ES-I3 (cell line): ENCODE data around the gene ELMO2.

Source experiments
- H3K36me3 ChIP-seq: 2 replicates; pipeline ENCODE4 v1.6.1; 2013; ENCODE audit warnings: mild to moderate bottlenecking, low read length, control low read depth, moderate library complexity; ENCODE audit not compliant: insufficient read depth
- H3K4me1 ChIP-seq: 2 replicates; pipeline ENCODE4 v1.6.1; 2013; ENCODE audit warnings: mild to moderate bottlenecking, control low read depth, low read length; ENCODE audit not compliant: insufficient read depth
- H3K9ac ChIP-seq: 2 replicates; pipeline ENCODE4 v1.6.1; 2013; ENCODE audit warnings: low read depth, mild to moderate bottlenecking, low read length, moderate library complexity
- H3K9me3 ChIP-seq: 2 replicates; pipeline ENCODE4 v1.6.1; 2013; ENCODE audit warnings: mild to moderate bottlenecking, low read length, moderate library complexity; ENCODE audit not compliant: control insufficient read depth, insufficient read depth

Gene ELMO2

DNA sequence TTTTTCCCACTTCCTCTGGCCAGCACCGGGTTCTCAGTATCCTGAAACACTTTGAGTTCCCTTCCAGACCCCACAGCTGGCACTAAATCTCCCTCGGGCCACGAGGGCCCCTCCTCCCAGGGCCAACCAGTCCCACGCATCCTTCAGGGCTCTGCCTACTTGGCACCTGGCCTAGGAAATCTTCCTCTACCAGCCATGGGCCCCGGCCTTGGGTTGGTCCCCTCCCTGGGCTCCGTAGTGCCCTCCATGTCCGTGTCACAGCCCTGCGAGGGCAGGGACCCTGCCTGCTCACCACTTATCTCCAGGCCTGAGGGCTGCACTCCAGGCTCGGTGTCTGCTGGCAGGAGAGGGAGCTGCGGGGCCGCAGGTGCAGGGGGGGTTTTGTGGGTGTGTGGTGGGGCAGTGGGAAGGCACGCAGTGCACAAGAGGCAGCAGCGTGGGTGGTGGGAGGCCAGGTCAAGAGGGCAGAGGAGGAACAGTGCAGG is 49.3 kb downstream of the ELMO2 start:
- no peaks in the 10 kb centered on the region for H3K9me3 ChIP-seq
- H3K36me3 ChIP-seq, result no peaks in the 10 kb centered on the region; the same call in 1 of the 2 replicates
- no peak overlapping the region for H3K9ac ChIP-seq
- no peaks in the 10 kb centered on the region for H3K4me1 ChIP-seq

DNA sequence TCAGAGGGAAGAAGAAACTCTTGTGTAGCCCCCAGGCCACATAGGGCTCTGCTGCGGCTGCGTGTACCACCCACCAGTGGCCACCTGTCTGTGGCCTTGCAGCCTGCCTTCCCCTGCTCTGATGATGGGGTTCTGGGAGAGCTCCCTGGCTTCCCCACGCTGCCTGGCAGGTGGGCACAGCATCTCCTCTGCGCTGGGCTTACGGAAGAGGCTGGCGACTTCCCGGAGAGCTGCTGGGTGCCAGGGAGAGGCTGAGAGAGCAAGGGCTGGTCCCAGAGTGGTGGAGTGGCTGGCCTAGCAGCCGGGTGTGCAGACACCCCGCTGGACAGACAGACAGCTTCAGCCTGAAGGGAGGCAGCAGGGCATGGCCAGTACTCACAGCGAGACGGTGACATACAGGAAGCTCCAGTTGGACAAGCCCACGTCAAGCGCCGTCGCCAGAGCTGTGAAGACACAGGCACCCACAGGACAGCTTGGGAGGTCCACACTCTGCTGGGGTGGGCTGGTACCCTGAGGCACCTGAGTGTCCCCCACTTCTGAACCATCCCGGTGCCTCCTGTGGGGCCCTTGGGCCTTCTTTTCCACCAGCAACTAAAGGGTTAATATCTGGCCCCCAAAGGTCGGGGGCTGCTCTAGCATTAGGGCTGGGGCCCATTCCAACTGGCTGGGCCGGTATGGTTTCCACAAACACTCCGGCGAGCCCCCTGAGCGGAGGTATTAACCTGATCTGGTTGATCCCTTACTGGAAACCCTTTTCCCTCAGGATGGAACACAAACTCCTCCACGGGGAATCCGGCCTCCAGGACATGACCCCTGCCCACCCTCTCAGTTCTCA is 50.0 kb downstream of the ELMO2 start:
- Histone ChIP-seq H3K4me1 (peaks cover 2% of the 10 kb centered on the region; the same call in 1 of the 2 replicates), H3K9ac (no peak overlapping the region), H3K36me3 (no peaks in the 10 kb centered on the region; the same call in 1 of the 2 replicates), H3K9me3 (no peaks in the 10 kb centered on the region)

DNA sequence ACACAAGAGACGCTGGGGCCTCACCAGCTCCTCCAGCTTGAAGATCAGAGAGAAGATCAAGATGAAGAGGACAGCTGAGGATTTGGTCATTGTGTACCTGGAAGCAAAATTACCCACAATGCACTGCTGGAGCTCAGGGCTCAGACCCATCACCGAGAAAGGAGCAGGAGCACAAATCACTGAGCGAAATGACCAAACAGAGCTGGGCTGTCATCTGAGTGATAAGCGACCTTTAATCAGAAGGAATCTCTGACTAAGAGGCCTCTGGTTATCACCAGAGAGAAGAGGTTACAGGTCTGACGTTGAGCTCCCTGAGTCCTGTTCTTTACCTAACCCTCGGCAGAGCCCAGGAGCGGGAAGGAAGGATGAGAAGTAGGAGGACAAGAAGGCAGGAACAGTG is 50.6 kb downstream of the ELMO2 start:
- Histone ChIP-seq H3K9me3 (no peaks in the 10 kb centered on the region), H3K36me3 (no peaks in the 10 kb centered on the region; the same call in 1 of the 2 replicates), H3K4me1 (peaks cover 7% of the 10 kb centered on the region; the same call in 1 of the 2 replicates), H3K9ac (no peak overlapping the region)

DNA sequence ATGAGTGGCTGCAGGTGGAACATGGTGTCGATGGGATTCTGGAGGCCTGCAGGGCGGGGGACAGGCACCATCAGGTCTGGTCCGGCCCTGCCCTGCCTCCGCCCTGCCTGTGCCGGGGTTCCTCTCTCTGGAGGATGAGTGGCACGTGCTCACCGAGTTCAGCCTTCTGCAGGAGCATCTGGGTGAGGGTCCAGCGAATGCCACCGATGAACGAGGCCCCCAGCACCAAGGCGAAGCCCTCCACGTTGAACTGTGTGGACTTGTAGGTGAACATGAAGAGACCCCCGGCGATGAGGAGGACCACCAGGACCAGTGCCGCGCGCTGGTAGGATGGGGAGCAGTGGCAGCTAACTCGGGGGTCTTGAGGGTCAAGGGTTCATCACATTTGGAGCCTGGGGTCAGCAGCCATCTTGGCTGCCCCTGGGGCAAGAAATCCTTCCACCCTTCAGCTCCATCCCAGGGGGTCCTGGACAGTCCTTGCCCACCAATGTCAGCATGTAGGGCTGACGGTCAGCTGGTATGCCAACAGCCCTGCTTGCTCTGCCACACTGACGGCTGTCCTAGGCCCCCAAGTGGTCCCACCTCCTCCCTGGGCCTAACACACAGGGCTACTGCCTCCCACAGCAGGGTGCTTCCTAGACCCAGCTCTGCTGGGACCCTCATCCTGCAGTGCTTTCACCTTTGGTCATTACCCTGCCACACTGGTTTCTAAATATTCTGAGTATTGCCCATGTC is 51.3 kb downstream of the ELMO2 start:
- H3K36me3 ChIP-seq, result no peaks in the 10 kb centered on the region; the same call in 1 of the 2 replicates
- H3K9ac ChIP-seq, result no peak overlapping the region
- H3K4me1 ChIP-seq, result peaks cover 12% of the 10 kb centered on the region
- no peaks in the 10 kb centered on the region for H3K9me3 ChIP-seq

DNA sequence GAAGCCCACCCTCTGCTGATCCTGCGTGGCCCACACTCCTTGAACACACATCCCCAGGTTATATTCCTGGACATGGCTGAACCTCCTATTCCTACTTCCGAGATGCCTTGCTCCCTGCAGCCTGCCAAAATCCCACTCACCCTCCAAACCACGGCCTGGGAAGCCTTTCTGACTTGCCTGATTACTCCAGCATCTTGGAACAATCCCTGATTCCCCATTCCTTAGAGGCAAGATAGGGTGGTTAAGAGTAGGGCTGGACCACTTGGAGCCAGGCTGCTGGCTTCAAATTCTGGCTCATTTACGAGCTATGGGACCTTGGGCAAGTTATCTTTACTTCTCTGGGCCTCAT is 52.2 kb downstream of the ELMO2 start:
- no peaks in the 10 kb centered on the region for H3K9me3 ChIP-seq
- no peak overlapping the region for H3K9ac ChIP-seq
- H3K4me1 ChIP-seq, result peaks cover 20% of the 10 kb centered on the region
- H3K36me3 ChIP-seq, result no peaks in the 10 kb centered on the region; the same call in 1 of the 2 replicates

DNA sequence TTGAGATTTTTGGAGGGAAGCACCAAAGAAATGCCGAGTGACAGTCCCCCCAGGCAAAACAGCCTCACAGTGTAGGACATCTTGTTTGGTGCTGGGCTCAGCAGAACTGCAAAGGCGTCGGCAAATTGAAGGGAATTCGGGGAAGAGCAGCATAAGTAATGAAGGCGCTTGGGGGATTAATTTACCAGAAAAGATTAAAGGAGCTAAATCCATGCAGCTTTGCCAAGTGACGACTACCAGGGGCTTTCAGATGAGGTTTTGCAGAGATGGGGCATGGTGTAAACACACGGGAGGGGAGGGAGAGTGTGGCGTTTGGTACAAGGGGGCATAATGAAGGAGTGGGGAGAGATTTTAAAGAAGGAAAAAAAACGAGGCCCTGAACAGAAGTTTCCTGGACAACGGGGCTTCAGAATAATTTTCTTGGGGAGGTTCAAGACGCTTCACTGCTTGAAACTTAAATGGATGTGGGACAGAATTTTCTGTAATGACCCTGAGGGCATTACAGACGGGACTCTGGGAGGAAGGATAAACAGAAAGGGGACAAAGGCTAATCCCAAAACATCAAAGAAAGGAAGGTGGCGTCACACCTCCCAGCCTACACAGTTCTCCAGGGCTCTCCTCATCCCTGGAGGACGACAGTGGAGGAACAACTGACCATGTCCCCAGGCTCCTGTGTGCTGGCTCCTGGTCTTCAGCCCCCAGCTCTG is 52.8 kb downstream of the ELMO2 start:
- Histone ChIP-seq H3K4me1 (peaks cover 24% of the 10 kb centered on the region), H3K9me3 (no peaks in the 10 kb centered on the region), H3K36me3 (no peaks in the 10 kb centered on the region; the same call in 1 of the 2 replicates), H3K9ac (no peak overlapping the region)

DNA sequence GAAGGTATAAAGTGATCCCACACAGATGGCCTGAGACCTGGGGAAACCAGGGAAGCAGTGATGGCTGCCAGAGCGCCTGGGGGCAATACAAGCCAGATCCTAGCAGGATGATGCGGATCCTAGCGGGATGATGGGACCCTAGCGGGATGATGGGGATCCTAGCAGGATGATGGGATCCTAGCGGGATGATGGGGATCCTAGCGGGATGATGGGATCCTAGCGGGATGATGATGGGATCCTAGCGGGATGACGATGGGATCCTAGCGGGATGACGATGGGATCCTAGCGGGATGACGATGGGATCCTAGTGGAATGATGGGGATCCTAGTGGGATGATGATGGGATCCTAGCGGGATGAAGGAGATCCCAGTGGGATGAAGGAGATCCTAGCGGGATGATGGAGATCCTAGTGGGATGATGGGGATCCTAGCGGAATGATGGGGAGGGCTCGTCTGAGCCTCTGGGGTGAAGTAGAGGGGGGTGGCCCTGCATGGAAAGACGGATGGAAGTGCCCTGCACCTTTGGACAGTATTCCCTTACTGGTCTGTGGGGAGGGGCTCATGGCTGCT is 54.0 kb downstream of the ELMO2 start:
- no peaks in the 10 kb centered on the region; the same call in 1 of the 2 replicates for H3K36me3 ChIP-seq

DNA sequence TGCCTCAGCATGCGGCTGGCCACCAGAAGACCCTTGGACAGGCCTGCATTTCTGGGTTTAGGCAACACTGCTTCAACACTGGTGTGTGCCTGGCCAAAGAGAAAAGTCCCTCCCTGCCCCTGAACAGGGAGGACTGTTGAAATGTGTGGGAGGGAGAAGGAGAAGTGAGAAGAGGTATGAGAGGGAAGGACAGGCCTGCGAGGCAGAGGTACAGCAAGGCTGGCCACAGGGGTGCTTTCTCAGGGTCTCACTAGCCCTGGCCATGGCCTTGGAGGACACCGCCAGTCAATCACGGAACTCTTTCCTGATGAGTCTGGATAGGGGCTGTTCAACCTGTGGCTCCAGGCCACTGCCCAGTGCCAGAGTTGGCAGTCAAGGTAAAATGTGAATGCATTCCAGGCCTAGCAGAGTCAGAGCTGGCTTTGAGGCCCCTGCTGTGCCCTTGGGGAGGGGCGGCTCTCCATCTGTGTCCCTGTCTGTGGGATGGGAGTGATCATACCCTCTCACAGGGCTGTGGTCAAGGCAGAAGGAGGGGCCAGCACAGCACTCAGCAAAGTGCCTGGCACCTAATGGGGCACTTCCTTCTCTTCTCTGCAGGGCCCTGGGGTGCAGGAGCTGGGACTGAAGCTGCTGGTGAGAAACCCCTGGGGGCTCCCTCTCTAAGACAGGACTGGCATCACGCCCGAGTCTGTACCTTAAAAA is 54.9 kb downstream of the ELMO2 start:
- Histone ChIP-seq H3K4me1 (peaks cover 25% of the 10 kb centered on the region), H3K36me3 (no peaks in the 10 kb centered on the region; the same call in 1 of the 2 replicates), H3K9ac (no peak overlapping the region), H3K9me3 (no peaks in the 10 kb centered on the region)

More for the DNA sequence above, 54.0 kb downstream of the ELMO2 start:
- Histone ChIP-seq H3K4me1 (peaks cover 25% of the 10 kb centered on the region), H3K9me3 (no peaks in the 10 kb centered on the region), H3K9ac (no peak overlapping the region)

DNA sequence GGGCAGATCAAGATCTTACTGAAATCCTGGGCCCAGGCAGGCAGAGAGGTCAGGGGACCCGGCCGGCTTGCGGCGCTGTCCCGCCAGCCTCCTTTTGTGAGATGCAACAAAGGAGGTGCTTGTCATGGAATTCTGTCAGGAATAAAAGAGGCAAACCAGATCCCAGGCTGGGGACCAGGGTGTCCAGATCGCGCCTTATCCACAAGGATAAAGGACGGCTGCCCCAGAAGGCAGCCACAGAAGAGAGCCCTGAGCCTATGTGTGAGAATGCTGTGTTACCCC is 55.5 kb downstream of the ELMO2 start:
- Histone ChIP-seq H3K9me3 (no peaks in the 10 kb centered on the region), H3K36me3 (no peaks in the 10 kb centered on the region; the same call in 1 of the 2 replicates), H3K4me1 (peaks cover 25% of the 10 kb centered on the region), H3K9ac (peak overlapping the region; percentile 13; the same call in 1 of the 2 replicates)

DNA sequence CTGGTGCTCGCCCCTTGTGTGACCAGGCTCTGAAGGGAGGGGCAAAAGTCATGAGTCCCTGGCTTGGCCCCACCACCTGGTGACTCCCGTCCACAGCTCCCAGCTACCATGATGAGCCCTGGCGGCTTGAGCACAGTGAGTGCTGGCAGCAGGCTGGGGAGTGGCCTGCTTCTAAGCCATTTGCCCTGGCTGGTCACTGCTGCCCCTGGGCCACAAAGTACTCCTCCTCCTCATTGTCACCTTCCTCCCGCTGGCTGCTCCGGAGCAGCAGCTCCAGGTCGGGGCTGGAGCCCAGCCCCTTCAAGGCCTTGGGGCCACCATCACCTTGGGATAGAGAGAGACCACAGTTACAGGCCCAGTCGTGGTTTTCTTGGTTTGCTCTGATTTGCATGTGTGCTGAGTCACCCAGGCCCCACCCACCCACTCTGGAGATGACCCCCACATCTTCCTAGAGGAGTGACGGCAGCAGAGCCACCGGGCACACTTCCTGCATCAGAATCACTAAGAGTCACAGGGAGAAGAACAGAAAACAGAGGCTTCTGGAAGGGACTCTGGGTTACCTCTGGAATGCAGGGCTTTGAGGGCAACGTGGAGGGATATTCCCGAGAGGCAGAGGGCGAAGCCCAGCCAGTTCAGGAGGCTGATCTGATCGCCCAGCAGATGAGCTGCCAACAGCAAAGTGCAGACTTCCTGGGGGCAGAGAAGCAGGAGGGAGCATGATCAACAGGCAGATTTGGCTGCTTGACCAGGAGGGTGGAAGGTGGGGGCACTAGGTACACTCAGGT is 56.0 kb downstream of the ELMO2 start:
- Histone ChIP-seq H3K9ac (peak overlapping the region; percentile 13; the same call in 1 of the 2 replicates), H3K36me3 (no peaks in the 10 kb centered on the region; the same call in 1 of the 2 replicates), H3K9me3 (no peaks in the 10 kb centered on the region), H3K4me1 (peaks cover 25% of the 10 kb centered on the region)

DNA sequence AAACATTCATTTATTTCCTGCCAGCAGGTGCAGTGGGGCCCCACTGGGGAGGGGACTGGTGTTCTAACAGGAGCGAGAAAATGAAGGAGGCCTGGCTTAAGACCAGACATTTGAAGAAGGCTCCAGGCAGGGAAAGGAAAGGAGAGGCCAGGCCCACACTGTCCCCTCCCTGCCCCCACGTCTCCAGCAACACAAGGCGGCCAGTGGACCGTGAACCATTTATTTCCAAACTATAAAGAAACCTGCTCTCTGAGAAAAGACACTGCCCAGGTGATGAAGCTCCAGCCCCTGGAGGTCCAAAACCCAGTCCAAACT is 56.7 kb downstream of the ELMO2 start:
- H3K9ac ChIP-seq, result no peak overlapping the region
- no peaks in the 10 kb centered on the region for H3K9me3 ChIP-seq
- peaks cover 25% of the 10 kb centered on the region for H3K4me1 ChIP-seq
- no peaks in the 10 kb centered on the region for H3K36me3 ChIP-seq

DNA sequence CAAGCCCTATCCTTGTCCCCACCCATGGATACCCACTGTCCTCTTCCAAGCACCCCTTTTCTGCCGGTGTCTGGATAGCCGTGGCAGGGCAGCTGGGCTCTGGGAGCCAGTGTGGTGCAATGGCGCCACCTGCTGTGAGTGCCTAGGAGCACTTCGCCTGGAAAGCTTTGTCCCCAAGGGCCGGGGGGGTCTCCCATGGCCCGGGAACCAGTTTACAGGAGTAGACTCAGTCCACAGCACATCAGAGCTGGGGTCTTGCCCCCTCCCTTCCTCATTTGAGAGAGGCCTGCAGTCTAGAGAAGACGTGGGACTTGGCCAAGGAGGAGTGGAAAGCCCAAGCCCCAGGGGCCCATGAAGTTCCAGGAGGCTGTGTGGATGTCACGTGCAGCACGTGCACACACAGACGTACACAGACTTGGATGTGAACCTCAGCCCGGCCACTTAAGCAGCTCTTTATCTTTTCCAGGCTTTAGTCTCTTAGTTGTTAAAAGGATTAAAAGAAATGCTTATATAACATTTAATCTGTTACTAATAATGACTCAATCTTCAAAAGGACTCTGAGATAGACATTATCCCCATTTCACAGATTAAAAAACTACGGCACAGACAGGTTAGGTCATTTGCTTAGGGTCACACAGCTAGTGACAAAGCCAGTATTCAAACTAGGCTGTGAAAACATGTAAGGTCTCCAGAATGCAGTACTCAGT is 57.2 kb downstream of the ELMO2 start:
- Histone ChIP-seq H3K4me1 (peaks cover 25% of the 10 kb centered on the region), H3K9me3 (no peaks in the 10 kb centered on the region), H3K9ac (no peak overlapping the region), H3K36me3 (no peaks in the 10 kb centered on the region)
